Lung (tissue), 12 donors: ENCODE data around the gene CLEC4E. TPM values are rescaled to one million over a fixed set of nuclear protein-coding genes. Genes with fewer than 3 reads are reported as not detected.
A peak's percentile ranks its signal among the peaks of the same experiment; 100 is the strongest.

Experiments used
- ATAC-seq: fragments of 200-7000 bp; cut with Tn5 transposase; one replicate; pipeline ENCODE4 v1.9.1; 2020; ENCODE audit warnings: moderate number of reproducible peaks; ENCODE audit not compliant: insufficient read depth, low FRiP score
- DNase-seq, 3 donors: peaks; one replicate each; pipeline ENCODE4 v3.0.0-alpha.2; 2013 to 2017
- H3K27ac ChIP-seq, 2 donors: one replicate each; pipeline ENCODE4 v1.5.1; 2013; ENCODE audit warnings: mild to moderate bottlenecking in 2 of 2, moderate library complexity in 2 of 2, control low read depth in 1 of 2, inconsistent platforms in 1 of 2, low read depth in 1 of 2, low read length in 1 of 2
- H3K27me3 ChIP-seq, 3 donors: one replicate each; pipeline ENCODE4 v1.5.1; 2013; ENCODE audit warnings: low read length in 2 of 3; ENCODE audit not compliant: control insufficient read depth in 3 of 3, insufficient read depth in 3 of 3
- H3K36me3 ChIP-seq, 4 donors: one replicate each; pipeline ENCODE4 v1.5.1; 2013; ENCODE audit warnings: low read length in 4 of 4, mild to moderate bottlenecking in 1 of 4, moderate library complexity in 1 of 4; ENCODE audit not compliant: control insufficient read depth in 4 of 4, insufficient read depth in 4 of 4
- H3K4me1 ChIP-seq, 5 donors: one replicate each; pipeline ENCODE4 v1.5.1; 2013; ENCODE audit warnings: low read length in 5 of 5, mild to moderate bottlenecking in 2 of 5, moderate library complexity in 1 of 5; ENCODE audit not compliant: control insufficient read depth in 5 of 5, insufficient read depth in 5 of 5
- H3K4me3 ChIP-seq: one replicate; pipeline ENCODE4 v1.5.1; 2013; ENCODE audit warnings: mild to moderate bottlenecking, control low read depth, moderate library complexity
- H3K9ac ChIP-seq, 2 donors: one replicate each; pipeline ENCODE4 v1.5.1; 2013; ENCODE audit warnings: low read length in 2 of 2, control low read depth in 1 of 2; ENCODE audit not compliant: insufficient read depth in 1 of 2
- H3K9me3 ChIP-seq, 4 donors: one replicate each; pipeline ENCODE4 v1.5.1; 2013; ENCODE audit warnings: low read length in 3 of 4, mild to moderate bottlenecking in 1 of 4, moderate library complexity in 1 of 4; ENCODE audit not compliant: control insufficient read depth in 4 of 4, insufficient read depth in 3 of 4
- WGBS, 2 donors: extraction: QIAGEN DNeasy Blood & Tissue Kit; methylation state at CpG; one replicate each; pipeline ENCODE4 v1.1.7; 2013; 5-methylcytosine and 5-hydroxymethylcytosine counted together
- polyA plus RNA-seq, 2 donors: library from polyadenylated mRNA; stranded (reverse); fragments of 200-250 nt; gene quantifications; one replicate each; pipeline ENCODE4 v1.2.1, GENCODE V29; 2013
- total RNA-seq, 2 donors: library from RNA; depleted of rRNA in 1 of 2; stranded (reverse); fragments of >200 nt in 1 of 2; gene quantifications; one replicate each; pipeline ENCODE4 v1.2.1, GENCODE V29; 2014 to 2021
- TF ChIP-seq, protein P1 (sequence below): IDR thresholded peaks from 2 replicates; pipeline ENCODE4 v1.5.1; 2012; ENCODE audit warnings: mild to moderate bottlenecking; ENCODE audit errors: control extremely low read depth, extremely low read depth
- donor health status: control.
- donor health status: control.
- donor health status: Bipolar disorder and iron deficiency.
- donor health status: healthy.
- donor health status: DM: yes; HTN: yes; CAD: no.

Gene CLEC4E
- total and polyA plus RNA-seq, 4 donors = 5.5 to 112 (median 19.7) TPM

DNA sequence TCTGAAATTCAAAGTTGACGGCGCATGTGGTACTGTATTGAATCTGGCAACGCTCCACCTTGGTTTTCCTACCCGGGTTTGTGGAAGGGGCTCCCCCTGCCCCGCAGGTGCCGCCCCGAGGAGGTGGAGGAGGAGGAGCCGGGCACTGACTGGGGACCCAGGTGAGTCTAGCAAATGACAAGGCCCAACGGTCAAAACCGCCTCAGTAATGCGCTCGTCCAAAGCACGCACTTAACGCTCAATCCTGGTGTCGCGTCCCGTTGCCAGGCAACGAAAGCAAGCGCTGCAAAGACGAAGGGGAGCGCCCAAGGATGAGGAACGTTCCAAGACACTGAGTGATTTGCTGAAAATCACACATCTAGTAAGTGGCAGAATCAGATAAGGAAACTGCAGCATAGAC lies 24.0 kb upstream of the CLEC4E start:
- no peaks in the 10 kb centered on the region for H3K27me3 ChIP-seq
- H3K4me1 ChIP-seq = peaks cover 0 to 2% (median 0%) of the 10 kb centered on the region in 5 donors
- ATAC-seq = no peak
- peaks cover 0 to 18% (median 0%) of the 10 kb centered on the region in 4 donors for H3K9me3 ChIP-seq
- peak in 2 of 3 donors; percentile 18 to 24 for DNase-seq
- 62 to 65% methylated on average over 22 of the region's 22 CpGs for WGBS, 2 donors
- no peaks in the 10 kb centered on the region for H3K36me3 ChIP-seq
- TF ChIP-seq, protein P1, sequence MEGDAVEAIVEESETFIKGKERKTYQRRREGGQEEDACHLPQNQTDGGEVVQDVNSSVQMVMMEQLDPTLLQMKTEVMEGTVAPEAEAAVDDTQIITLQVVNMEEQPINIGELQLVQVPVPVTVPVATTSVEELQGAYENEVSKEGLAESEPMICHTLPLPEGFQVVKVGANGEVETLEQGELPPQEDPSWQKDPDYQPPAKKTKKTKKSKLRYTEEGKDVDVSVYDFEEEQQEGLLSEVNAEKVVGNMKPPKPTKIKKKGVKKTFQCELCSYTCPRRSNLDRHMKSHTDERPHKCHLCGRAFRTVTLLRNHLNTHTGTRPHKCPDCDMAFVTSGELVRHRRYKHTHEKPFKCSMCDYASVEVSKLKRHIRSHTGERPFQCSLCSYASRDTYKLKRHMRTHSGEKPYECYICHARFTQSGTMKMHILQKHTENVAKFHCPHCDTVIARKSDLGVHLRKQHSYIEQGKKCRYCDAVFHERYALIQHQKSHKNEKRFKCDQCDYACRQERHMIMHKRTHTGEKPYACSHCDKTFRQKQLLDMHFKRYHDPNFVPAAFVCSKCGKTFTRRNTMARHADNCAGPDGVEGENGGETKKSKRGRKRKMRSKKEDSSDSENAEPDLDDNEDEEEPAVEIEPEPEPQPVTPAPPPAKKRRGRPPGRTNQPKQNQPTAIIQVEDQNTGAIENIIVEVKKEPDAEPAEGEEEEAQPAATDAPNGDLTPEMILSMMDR = no peak
- H3K27ac ChIP-seq = peak overlapping the region in 1 of 2 donors; percentile 31
- H3K9ac ChIP-seq = no peak overlapping the region
- no peak overlapping the region for H3K4me3 ChIP-seq

DNA sequence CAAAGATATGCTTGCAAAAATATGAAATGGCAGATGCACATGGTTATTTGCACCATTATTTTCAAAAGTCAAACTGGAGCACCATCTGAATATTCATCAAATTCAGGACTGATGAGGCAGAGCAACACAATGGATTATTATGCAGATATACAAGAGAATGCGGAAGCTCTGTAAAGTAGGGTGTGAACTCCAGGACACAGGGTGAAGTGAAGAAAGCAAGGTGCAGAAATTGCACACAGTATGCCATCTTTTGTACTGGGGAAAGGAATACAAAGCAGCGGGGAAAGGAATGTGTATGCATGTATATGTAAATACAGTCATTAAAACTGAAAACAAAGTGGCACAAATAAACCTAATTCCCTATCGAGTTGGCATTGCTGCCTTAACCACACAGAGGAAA lies 22.7 kb upstream of the CLEC4E start:
- no peaks in the 10 kb centered on the region for H3K36me3 ChIP-seq
- H3K4me1 ChIP-seq = peaks cover 0 to 2% (median 0%) of the 10 kb centered on the region in 5 donors
- DNase-seq (no peak), ATAC-seq (no peak)
- peaks cover 0 to 16% (median 0%) of the 10 kb centered on the region in 4 donors for H3K9me3 ChIP-seq
- WGBS, 2 donors = 78 to 80% methylated on average over 3 of the region's 3 CpGs
- H3K27ac ChIP-seq = no peak overlapping the region
- no peak overlapping the region for H3K4me3 ChIP-seq
- TF ChIP-seq, protein P1 = no peak
- no peak overlapping the region for H3K9ac ChIP-seq
- no peaks in the 10 kb centered on the region for H3K27me3 ChIP-seq

GRCh38 chr12:8562310-8562709 lies 21.6 kb upstream of the CLEC4E start:
- H3K4me1 ChIP-seq = peaks cover 0 to 2% (median 0%) of the 10 kb centered on the region in 5 donors
- H3K4me3 ChIP-seq = no peak overlapping the region
- no peak overlapping the region for H3K9ac ChIP-seq
- H3K36me3 ChIP-seq = no peaks in the 10 kb centered on the region
- H3K9me3 ChIP-seq = peaks cover 0 to 6% (median 0%) of the 10 kb centered on the region in 4 donors
- no peaks in the 10 kb centered on the region for H3K27me3 ChIP-seq
- TF ChIP-seq, protein P1 = no peak
- DNase-seq (no peak), ATAC-seq (no peak)
- 81 to 96% methylated on average over 6 of the region's 6 CpGs for WGBS, 2 donors
- no peak overlapping the region for H3K27ac ChIP-seq

GRCh38 chr12:8561011-8561410 lies 20.3 kb upstream of the CLEC4E start:
- 66 to 85% methylated on average over 4 of the region's 4 CpGs for WGBS, 2 donors
- Histone ChIP-seq H3K27ac (no peak overlapping the region), H3K9me3 (peaks cover 0 to 3% (median 0%) of the 10 kb centered on the region in 4 donors), H3K27me3 (no peaks in the 10 kb centered on the region), H3K4me1 (no peaks in the 10 kb centered on the region), H3K9ac (no peak overlapping the region), H3K36me3 (no peaks in the 10 kb centered on the region), H3K4me3 (no peak overlapping the region)
- TF ChIP-seq, protein P1 = no peak
- ATAC-seq = no peak
- no peak for DNase-seq
